ENCODE measurements around the gene PRICKLE3.

DNA sequence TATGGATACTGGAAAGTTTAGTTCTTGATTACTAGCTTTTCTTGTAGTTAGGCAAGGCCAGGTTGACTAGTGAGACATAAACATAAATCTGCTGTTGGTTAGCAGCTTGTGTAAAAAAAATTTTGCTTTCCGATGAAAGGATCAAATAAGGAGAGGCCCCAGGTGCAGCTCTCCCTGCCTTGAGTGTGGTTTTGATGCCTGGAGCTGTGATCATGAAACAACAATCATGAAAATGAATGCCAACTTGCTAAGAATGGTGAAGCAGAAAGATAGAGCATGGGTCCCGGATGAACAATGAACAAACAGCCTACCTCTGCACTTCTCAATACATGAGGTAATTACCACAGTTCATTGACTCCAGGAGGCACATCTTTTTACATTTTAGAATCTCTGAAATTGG, 28.2 kb upstream of the PRICKLE3 start:
- TF ChIP-seq POLR2AphosphoS5 (IDR thresholded peaks at IDR 0.05; ENCODE audit: low read depth): no peak
- no peak for TF ChIP-seq NANOG (IDR thresholded peaks at IDR 0.05; ENCODE audit: borderline replicate concordance)
- TF ChIP-seq, protein P1, sequence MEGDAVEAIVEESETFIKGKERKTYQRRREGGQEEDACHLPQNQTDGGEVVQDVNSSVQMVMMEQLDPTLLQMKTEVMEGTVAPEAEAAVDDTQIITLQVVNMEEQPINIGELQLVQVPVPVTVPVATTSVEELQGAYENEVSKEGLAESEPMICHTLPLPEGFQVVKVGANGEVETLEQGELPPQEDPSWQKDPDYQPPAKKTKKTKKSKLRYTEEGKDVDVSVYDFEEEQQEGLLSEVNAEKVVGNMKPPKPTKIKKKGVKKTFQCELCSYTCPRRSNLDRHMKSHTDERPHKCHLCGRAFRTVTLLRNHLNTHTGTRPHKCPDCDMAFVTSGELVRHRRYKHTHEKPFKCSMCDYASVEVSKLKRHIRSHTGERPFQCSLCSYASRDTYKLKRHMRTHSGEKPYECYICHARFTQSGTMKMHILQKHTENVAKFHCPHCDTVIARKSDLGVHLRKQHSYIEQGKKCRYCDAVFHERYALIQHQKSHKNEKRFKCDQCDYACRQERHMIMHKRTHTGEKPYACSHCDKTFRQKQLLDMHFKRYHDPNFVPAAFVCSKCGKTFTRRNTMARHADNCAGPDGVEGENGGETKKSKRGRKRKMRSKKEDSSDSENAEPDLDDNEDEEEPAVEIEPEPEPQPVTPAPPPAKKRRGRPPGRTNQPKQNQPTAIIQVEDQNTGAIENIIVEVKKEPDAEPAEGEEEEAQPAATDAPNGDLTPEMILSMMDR (conservative IDR thresholded peaks at IDR 0.05; ENCODE audit: low read depth in 2 of 2): no peak
- TF ChIP-seq, protein P2, sequence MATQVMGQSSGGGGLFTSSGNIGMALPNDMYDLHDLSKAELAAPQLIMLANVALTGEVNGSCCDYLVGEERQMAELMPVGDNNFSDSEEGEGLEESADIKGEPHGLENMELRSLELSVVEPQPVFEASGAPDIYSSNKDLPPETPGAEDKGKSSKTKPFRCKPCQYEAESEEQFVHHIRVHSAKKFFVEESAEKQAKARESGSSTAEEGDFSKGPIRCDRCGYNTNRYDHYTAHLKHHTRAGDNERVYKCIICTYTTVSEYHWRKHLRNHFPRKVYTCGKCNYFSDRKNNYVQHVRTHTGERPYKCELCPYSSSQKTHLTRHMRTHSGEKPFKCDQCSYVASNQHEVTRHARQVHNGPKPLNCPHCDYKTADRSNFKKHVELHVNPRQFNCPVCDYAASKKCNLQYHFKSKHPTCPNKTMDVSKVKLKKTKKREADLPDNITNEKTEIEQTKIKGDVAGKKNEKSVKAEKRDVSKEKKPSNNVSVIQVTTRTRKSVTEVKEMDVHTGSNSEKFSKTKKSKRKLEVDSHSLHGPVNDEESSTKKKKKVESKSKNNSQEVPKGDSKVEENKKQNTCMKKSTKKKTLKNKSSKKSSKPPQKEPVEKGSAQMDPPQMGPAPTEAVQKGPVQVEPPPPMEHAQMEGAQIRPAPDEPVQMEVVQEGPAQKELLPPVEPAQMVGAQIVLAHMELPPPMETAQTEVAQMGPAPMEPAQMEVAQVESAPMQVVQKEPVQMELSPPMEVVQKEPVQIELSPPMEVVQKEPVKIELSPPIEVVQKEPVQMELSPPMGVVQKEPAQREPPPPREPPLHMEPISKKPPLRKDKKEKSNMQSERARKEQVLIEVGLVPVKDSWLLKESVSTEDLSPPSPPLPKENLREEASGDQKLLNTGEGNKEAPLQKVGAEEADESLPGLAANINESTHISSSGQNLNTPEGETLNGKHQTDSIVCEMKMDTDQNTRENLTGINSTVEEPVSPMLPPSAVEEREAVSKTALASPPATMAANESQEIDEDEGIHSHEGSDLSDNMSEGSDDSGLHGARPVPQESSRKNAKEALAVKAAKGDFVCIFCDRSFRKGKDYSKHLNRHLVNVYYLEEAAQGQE (IDR thresholded peaks at IDR 0.05; ENCODE audit: unreplicated experiment): no peak
- no peak for TF ChIP-seq EZH2 (IDR thresholded peaks at IDR 0.05; ENCODE audit: low read depth, unreplicated experiment)
- TF ChIP-seq EZH2phosphoT487 (IDR thresholded peaks at IDR 0.05; ENCODE audit: unreplicated experiment): no peak
- TF ChIP-seq CREB1 (CRISPR knock-in tag; IDR thresholded peaks at IDR 0.05; ENCODE audit: low read depth): no peak
- TF ChIP-seq, protein P3, sequence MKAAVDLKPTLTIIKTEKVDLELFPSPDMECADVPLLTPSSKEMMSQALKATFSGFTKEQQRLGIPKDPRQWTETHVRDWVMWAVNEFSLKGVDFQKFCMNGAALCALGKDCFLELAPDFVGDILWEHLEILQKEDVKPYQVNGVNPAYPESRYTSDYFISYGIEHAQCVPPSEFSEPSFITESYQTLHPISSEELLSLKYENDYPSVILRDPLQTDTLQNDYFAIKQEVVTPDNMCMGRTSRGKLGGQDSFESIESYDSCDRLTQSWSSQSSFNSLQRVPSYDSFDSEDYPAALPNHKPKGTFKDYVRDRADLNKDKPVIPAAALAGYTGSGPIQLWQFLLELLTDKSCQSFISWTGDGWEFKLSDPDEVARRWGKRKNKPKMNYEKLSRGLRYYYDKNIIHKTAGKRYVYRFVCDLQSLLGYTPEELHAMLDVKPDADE (IDR thresholded peaks at IDR 0.05): no peak
